Left lobe of liver (tissue), 2 donors: ENCODE measurements around the gene MEAK7. TPM values are rescaled to one million over a fixed set of nuclear protein-coding genes. Genes with fewer than 3 reads are reported as not detected.
A peak's percentile ranks its signal among the peaks of the same experiment; 100 is the strongest.

Experiments used
- ATAC-seq: fragments of 200-7000 bp; cut with Tn5 transposase; one replicate; pipeline ENCODE4 v1.9.1; 2020; ENCODE audit warnings: mild to moderate bottlenecking, moderate library complexity
- DNase-seq: peaks from one replicate; pipeline ENCODE4 v3.0.0-alpha.2; 2020; ENCODE audit warnings: low spot score
- total RNA-seq: library from RNA; stranded (reverse); gene quantifications from one replicate; pipeline ENCODE4 v1.2.1, GENCODE V29; 2021
- donor health status: DM: no; HTN: no; CAD: no; lungs with moderate emphysema.
- donor health status: DM: no; HTN: yes; CAD: no.

Gene MEAK7
- total RNA-seq, 1 donor from 2014 or later, result 2.9 TPM

DNA sequence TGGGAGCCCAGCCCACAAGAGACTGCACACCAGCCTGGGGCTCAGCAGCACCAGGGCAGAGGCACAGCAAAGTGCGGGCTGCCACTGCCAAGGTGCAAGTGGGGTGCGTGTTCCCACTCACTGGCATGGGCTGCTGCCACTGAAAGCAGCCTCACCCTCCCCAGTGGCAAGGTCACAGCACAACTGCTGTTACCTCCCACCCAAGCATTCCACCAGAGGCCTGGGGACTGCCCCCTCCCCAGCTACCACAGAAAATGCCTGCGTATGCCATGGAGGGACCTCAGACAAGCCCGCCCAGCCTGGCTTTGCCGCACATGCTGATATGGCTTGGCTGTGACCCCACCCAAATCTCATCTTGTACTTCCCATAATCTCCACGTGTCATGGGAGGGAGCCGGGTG, 33.1 kb downstream of the MEAK7 start:
- ATAC-seq, result no peak

DNA sequence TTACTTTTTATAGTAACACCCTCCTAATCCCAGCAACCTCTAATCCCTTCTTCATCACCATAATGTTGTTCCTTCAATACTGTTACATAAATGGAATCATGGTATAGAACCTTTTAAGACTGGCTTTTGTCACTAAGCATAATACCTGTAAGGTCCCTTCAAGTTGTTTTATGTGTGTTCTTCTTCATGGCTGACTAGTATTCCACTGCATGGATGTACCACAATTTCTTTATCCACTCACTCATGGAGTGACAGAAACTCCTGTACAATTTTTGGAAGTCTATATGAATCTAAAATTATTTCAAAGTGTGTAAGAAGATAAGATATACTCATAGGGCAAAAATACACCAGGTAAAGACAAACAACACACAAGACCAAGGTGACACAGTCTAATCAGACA, 36.8 kb downstream of the MEAK7 start:
- ATAC-seq (no peak), DNase-seq (no peak)

More for the DNA sequence above, 33.1 kb downstream of the MEAK7 start:
- peak; percentile 37 for DNase-seq

DNA sequence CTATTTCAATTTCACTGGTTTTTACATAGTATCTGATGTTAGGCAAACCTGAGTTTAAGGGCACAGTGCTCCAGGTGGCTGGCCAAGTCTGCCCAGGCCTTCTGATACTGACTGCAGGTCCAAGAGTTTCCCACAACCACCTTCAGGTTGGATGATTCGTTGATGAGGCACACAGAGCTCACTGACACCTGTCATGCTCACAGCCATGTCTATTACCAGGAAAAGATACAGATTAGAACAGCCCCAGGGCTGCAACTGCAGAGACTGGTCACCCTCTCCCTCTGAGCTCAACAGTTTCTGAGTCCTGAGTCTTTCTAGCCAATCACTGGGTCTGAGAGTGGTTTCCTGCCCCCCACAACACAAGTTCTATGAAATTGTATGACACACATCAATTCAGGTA, 37.2 kb downstream of the MEAK7 start:
- DNase-seq (peak; percentile 15), ATAC-seq (no peak)

DNA sequence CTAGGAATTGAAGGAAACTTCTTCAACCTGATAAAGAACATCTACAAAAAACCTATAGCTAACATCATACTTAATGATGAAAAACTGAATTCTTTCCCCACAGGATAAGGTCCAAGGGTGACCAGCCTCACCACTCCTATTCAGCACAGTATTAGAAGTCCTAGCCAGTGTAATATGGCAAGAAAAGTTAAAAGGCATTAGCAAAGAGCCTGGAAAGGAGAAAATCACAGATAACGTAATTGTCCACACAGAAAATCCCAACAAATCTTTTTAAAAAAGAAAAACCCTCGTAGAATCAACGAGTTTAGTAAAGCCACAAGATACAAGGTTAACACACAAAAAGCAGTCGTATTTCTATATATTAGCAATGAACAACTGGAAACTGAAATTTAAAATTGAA, 37.8 kb downstream of the MEAK7 start:
- no peak for ATAC-seq
- no peak for DNase-seq

DNA sequence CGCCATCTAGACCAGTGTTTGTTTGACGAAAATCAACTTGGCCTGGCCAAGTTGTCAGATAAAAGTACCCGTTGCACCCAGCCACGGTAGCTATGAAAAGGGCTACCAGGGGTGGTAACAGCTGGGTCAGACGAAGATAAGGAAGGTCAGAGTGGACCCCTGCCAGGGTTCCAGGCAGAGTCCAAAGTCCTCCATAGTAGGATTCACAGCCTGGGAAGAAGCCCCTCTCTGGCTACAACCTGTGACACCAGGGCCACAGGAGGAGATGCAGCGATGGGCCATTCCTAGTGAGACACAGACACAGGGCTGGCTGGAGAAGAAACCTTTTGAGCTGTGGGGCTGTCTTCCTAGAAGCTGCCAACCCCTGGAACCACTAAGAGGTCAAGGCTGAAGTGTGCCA, 39.3 kb downstream of the MEAK7 start:
- DNase-seq, result no peak

DNA sequence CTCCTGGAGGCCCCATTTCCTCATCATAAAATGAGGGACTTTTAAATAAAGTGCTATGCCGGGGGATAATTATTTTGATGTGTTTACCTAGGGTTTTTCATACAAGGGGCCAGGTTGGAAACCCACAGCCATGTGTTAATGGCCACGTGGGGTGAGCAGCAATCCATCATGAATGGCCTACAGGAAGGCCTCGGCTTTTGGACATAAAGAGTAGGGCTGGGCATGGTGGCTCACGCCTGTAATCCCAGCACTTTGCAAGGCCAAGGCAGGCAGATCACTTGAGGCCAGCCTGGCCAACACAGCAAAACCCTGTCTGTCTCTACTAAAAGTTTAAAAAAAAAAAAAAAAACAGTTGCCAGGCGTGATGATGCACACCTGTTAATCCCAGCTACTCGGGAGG, 40.3 kb downstream of the MEAK7 start:
- ATAC-seq (no peak), DNase-seq (peak; percentile 7)

More for the DNA sequence above, 39.3 kb downstream of the MEAK7 start:
- no peak for ATAC-seq

DNA sequence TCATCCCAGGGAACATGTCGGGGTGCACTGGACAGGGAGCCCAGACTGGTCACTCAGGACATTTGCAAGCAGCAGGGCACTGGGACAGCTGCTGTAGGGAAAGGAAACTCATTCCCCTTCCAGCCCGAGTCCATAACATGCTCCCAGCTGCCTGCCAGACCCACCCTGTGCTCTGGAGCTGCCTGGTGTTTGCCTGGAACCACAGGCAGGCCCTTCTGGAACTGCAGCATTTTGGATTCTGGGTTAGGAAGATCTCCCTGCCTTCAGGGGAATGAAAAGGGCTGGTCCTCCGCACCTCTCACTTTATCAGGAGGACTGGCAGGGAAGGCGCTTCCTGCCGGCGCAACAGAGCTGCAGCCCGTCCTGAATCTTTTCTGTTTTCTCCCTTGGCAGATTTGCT, 41.2 kb downstream of the MEAK7 start:
- peak; percentile 21 for DNase-seq
- no peak for ATAC-seq

DNA sequence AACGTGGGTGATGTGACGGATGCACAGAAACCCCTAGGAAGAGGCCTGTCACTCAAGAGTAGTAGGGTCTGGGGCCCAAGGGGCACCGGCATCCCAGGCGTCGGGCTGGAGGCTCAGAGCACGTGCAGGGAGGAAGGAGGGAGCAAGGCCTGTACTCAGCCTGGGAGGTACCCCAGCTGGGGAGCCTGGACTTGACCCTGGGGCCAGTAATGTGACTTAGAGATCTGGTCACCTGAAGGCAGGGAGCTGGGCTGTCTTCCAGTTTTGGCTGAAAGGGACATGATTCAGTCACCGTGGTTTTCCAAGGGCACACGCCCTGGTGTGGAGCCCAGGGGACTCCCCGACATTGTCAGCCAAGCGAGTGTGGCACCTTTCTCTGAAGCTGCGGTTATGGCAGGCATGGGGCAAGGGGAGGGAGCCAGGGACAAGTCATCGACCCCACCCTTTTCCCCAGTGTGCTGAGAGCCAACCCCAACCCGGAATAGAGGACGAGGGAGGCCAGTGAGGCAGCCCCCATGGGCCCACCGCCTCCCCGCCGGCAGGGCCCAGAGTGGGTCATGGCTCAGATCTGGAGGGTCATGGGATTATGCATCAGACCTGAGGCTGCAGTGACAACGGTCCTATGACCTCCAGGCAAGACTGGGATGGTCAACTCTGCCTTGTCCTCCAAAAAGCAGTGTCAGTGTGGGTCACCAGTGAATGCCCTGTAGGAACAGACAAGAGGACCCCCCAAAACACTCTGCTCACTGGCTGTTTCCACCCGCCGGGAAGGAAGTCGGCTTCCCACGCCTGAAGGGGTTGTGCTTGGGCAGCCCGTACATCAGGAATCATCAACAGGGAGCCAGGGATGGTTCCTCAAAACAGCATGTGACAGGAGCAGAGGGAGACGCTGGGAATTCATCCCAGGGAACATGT, 41.9 kb downstream of the MEAK7 start:
- ATAC-seq (no peak), DNase-seq (peak; percentile 34)

DNA sequence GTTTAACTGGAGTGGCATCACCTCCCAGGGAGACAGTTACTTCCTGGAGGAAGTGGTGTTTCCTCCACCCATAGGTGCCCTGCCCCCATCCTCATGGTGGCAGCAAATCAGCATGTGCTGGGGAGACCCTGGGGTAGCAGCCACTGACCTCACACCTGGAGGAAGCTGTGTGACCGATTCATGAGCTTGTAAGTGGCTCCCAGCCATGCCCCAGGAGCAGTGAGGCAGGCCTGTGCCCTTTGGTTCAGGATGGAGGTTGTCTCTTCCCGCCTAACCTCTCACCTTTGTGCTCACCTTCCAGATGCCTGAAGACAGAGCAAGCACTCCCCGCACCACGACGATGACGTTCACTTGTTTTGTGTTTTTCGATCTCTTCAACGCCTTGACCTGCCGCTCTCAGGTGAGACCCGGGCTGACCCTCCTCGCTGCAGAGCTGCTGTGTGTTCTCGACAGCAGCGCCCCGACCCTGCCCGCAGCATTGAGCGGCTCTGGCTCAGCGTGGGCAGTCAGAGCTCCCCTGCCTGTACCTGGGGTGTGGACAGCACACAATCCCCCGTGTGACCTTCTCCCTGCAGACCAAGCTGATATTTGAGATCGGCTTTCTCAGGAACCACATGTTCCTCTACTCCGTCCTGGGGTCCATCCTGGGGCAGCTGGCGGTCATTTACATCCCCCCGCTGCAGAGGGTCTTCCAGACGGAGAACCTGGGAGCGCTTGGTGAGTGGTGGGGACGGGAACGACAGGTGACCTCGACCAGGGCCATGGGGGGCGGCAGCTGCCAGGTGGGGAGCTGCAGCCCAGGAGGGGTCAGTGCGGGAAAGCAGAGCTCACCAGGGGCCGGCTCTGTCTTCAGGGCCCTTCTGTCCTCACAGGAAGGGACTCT, 42.8 kb downstream of the MEAK7 start:
- peak; percentile 41 for DNase-seq
- peak; percentile 13 for ATAC-seq

DNA sequence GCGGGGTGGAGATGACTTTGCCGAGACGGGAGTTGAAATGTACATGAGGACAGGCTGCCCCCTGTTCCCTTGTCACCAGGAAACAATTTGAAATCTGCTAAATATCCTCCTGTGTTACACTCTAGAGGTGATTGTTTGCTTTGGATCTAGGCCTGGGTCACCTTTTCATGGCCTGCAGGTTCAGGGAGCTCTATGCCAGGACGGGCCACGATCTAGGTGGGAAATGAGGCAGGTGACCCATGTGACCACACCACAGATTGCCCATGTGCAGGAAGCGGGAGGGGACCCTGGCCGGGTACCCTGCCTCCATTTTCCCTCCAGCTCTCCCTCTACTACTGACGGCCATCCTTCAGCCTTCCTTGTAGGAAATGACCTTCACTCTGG, 43.4 kb downstream of the MEAK7 start:
- ATAC-seq, result peak; percentile 78
- DNase-seq, result peak; percentile 38

DNA sequence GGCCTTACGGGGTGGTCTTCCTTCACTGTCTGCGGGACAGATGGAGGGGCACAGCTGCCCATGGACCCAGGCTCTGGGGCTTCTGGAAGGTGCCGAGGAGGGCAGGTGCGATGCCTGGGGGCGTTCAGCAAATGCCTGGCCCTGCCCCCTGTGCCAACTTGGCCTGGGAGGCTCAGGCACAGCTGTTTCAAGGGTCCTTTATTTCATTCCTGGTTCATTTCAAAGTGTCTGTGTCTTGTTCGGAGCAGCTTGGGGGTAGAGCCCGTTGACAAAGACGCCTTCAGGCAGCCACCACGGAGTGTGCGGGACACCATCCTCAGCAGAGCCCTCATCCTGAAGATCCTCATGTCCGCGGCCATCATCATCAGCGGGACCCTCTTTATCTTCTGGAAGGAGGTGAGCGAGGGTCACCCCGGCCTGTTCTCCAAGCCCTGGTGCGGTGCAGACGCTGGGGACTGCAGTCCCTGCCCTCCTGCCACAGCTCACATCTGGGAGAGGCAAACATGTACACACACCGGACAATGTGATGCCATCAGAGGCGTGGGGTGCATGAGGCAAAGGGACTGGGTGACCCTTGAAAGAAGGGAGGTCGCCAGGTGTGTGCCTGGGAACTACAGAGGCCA, 43.9 kb downstream of the MEAK7 start:
- DNase-seq, result peak; percentile 40
- ATAC-seq, result no peak

DNA sequence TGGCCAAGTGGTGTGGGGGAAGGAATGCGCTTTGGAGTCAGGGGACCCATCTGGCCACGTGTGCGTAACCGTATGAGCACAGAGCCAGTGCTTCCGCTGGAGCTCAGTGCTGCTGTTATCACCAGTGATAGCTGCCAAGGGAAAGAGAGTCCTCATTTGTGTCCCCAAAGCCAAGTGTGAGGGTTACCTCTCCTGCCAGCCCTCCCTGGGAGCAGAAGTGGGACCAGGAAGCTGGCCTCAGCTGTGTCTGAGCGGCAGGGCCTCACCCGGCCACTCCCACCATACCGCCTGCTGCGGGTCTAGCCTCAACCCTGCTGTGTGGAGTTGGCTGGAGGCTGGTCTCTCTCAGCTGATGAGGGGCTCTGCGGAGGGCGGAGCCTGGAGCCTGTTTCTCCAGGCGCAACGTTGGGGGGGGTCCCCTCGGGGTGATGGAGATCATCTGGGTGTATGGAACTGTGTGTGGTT, 44.5 kb downstream of the MEAK7 start:
- no peak for ATAC-seq
- peak; percentile 39 for DNase-seq

DNA sequence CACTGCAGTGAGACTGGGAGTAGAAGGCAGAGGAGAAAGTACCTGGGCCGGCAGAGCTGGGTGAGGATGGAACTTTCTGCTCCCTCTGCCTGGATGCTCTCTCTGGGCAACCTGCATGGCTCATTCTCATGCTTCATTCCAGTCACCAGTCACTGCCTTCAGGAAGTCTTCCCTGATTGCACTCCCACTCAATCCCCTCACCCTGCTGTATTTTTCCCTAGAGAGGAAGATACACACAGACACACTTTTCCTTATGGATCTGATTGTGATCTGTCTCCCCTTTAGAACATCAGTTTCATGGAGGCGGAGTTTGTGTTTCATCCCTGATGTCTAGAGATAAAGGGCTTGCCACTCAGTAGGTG, 44.9 kb downstream of the MEAK7 start:
- no peak for ATAC-seq
- DNase-seq, result no peak

DNA sequence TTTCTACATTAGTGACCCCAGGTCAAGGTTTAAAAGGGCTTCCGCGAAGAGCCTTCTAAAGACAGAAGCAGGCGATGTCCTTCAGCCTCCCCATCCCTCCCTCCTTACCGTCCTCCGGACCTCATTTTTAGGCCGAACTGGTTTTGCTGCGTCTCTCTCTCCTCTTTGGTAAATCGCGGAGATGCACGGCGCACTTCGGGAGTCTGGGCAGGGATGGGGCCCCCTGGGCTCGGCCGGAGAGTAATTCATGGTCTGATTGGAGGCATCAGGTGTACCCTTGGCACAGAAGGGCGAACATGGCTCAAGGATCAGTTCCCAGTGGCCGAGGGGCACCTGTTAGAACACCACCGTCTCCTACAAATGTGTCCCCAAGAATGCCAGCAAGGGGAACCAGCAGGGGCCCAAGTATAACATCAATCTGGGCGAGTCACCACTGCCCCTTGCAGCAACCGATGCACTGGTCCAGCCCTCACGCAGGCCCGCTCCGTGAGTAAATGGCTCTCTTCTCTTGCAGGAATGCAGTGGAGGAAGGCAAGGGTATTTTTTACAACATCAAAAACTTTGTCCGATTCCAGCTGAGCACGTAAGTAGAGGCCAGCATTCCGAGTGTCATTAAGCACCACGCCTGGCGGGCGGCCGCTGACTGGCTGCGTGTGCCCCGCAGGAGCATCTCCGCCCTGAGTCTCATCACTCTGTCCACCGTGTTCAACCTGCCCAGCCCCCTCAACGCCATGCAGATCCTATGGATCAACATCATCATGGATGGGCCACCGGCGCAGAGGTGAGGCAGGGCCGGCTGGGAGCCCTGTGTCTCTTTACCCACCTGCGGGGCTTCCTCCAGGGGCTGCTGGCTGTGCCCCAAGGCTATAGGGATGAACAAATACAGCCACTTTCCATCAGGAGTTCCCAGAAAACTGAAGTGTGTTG, 45.6 kb downstream of the MEAK7 start:
- DNase-seq (peak; percentile 33), ATAC-seq (no peak)

DNA sequence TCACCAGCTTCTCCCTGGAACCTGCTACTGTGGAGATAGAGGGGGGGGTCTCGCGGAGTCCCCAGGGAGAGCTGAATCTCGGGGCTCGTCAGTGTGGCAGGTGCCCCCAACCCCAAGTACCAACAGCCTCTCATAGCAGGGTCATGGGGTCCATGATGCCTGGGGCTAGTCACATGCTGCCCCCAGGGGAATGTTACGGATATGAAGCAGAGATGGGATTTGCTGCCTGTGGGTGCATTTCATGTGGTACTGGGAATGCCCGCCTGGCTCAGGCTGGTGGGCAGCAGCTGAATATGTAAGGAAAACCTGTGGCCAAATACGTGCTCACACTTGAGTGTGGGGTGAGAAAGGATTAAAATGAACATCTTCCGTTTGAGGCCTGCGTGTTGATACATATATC, 49.4 kb downstream of the MEAK7 start:
- DNase-seq, result no peak
- no peak for ATAC-seq

Other genes starting within 250 kb of the MEAK7 start
- gene WFDC1, start 209.8 kb downstream of the MEAK7 start, total RNA-seq, result 1.4 TPM
- 0.18 TPM for gene ATP2C2, start 136.1 kb downstream of the MEAK7 start, total RNA-seq
- gene COTL1, start 113.4 kb upstream of the MEAK7 start, total RNA-seq, result 15.9 TPM
- gene KLHL36, start 143.9 kb upstream of the MEAK7 start, total RNA-seq, result 26.8 TPM
- 33.8 TPM for gene USP10, start 195.3 kb upstream of the MEAK7 start, total RNA-seq